ENCODE data around the gene SLC9A2. TPM values are rescaled to one million over a fixed set of nuclear protein-coding genes. Genes with fewer than 3 reads are reported as not detected.

The SLC9A2 gene
- polyA plus RNA-seq, 3 donors: not detected

DNA sequence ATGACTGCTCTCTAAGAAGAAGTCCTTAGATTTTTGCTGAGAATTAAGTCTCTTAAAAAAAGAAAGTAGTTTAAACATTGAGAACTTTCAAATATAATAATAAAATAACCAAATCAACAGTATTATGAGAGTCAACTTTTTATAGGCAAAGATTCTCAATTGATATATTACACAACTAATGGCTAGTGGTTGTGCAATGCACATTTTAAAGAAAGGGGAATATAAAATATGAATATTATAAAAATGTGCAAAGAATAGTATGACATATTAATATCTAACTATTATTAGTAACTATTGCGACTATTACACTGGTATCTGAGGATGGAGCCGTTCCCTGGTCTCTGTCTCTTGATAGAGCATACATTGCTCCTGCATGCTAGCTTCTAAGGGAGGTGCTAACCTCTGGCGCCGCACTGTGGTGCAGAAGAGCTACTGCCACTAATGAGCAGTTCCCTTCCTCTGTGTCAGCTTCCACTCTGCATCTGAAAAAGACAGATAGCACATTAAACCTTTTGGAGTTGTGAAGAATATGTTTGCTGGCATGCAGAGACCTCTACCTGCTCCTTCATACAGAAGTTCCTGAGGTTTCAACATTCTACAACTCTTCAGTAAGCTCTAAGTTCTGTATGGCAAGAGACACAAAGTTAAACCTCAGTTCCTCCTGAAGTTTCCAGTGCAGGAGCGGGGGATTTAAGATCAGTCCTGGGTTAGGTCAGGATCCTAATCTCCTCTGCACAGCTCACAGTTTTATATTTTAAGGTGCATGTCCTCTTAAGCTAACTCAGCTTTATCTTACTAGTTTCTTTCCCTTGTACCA is 3.5 kb upstream of the SLC9A2 start:
- H3K27me3 Mint-ChIP-seq (ENCODE audit: low read depth in 3 of 3): peaks cover 34 to 49% (median 42%) of the 10 kb centered on the region in 3 donors
- peak; percentile 93 for TF ChIP-seq CTCF (IDR thresholded peaks at IDR 0.05)
- H3K36me3 ChIP-seq (replicated peaks in 1 of 2; ENCODE audit: control insufficient read depth in 1 of 2, insufficient read depth in 2 of 2, low read length in 2 of 2): no peaks in the 10 kb centered on the region
- H3K4me3 Mint-ChIP-seq: no peak overlapping the region
- H3K9me3 Mint-ChIP-seq: peaks cover 0 to 13% (median 2%) of the 10 kb centered on the region in 7 donors
- no peaks in the 10 kb centered on the region for H4K20me1 ChIP-seq (ENCODE audit: insufficient read depth, low read length)
- H3K4me2 ChIP-seq (replicated peaks; ENCODE audit: extremely low read depth, low read length, poor library complexity, severe bottlenecking): no peak overlapping the region
- peaks cover 53 to 61% of the 10 kb centered on the region in 2 donors for H3K27me3 ChIP-seq (ENCODE audit: control insufficient read depth in 2 of 2, insufficient read depth in 2 of 2, low read length in 2 of 2)
- no peaks in the 10 kb centered on the region for H3K79me2 ChIP-seq (ENCODE audit: insufficient read depth, low read length)
- peaks cover 0 to 7% of the 10 kb centered on the region in 2 donors for H3K9me3 ChIP-seq (replicated peaks in 1 of 2; ENCODE audit: control insufficient read depth in 1 of 2, insufficient read depth in 1 of 2, low read length in 2 of 2)
- H3K4me1 ChIP-seq (ENCODE audit: control insufficient read depth in 1 of 2, insufficient read depth in 2 of 2, low read length in 2 of 2): peaks cover 12 to 16% of the 10 kb centered on the region in 2 donors
- no peak overlapping the region for H3K9ac ChIP-seq (ENCODE audit: insufficient read depth, low read length, poor library complexity, severe bottlenecking)
- no peak overlapping the region for H2AFZ ChIP-seq (ENCODE audit: insufficient read depth, low read depth, low read length, poor library complexity, severe bottlenecking)
- no peak overlapping the region for H3K4me3 ChIP-seq (replicated peaks in 1 of 3; ENCODE audit: low read depth in 2 of 3, low read length in 3 of 3)
- H3K4me1 Mint-ChIP-seq: peaks cover 14% of the 10 kb centered on the region
- no peak overlapping the region for H3K27ac Mint-ChIP-seq
- peaks cover 0 to 3% of the 10 kb centered on the region in 2 donors for H3K36me3 Mint-ChIP-seq
- no peak overlapping the region for H3K27ac ChIP-seq (ENCODE audit: low read depth in 1 of 2, low read length in 2 of 2)
- intact Hi-C loops (cut with micrococcal nuclease): loop anchor here (5.0 kb wide), 2 partner anchors 94 to 144 kb away; partner anchors contain the start of gene SLC9A4 (in 2 of the 2)
- peak; percentile 44 to 66 (median 65) for DNase-seq
- WGBS (ENCODE audit: insufficient coverage): 17% methylated on average over 1 of the region's 5 CpGs

DNA sequence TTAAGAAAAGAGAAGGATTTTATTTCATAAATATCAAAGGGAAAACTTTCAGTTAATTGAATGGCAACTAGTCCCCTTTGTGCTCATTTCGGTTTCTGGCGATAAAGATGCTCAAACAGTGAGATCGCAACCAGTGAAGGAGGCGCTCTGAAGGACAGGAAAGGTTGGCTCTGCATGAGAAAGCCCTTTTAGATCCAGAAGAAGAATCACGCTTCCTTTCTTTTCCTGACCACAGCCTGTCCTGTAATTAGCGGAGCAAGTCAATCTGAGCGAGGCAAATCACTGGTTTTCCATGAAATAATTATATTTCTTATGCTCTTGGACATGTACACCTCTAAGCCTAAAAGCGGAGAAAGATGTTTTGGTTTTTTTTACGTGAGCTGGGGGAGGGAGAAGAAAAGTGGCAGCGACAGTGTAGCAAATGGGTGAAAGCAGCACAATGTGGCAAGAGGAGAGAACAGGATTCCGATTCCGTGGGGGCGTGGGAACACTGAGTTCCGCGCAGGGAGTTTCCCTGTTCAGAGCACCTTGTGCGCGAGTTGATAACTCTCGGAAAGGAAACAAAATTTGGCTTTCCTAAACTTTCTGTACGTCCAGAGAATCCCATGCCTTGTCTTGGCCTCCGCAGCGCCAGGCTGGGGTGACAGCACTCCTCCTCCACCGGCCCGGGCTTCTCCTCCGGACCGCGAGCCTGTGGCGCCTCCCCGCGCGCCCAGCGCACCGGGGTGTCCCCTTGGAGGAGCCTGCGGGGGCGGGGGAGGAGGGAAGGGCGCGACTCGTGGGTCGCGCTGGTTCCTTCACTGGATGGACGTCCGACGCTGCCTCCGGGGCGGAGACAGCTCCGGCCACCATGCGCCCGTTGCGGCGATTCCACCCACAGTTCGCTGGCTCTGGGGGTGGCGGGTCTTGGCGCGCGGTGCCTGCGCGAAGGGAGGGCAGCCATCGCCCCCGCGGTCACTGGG is 620 bp upstream of the SLC9A2 start:
- no peak for TF ChIP-seq CTCF (IDR thresholded peaks at IDR 0.05)
- Histone ChIP-seq H3K79me2 (ENCODE audit: insufficient read depth, low read length) (no peaks in the 10 kb centered on the region), H2AFZ (ENCODE audit: insufficient read depth, low read depth, low read length, poor library complexity, severe bottlenecking) (no peak overlapping the region), H3K4me3 (replicated peaks in 1 of 3; ENCODE audit: low read depth in 2 of 3, low read length in 3 of 3) (peak overlapping the region in 2 of 3 experiments; percentile 24 to 67), H3K27me3 (ENCODE audit: control insufficient read depth in 2 of 2, insufficient read depth in 2 of 2, low read length in 2 of 2) (peaks cover 72 to 77% of the 10 kb centered on the region in 2 donors), H3K9me3 (replicated peaks in 1 of 2; ENCODE audit: control insufficient read depth in 1 of 2, insufficient read depth in 1 of 2, low read length in 2 of 2) (peaks cover 0 to 7% of the 10 kb centered on the region in 2 donors), H3K4me2 (replicated peaks; ENCODE audit: extremely low read depth, low read length, poor library complexity, severe bottlenecking) (peak overlapping the region; percentile 77), H3K9ac (ENCODE audit: insufficient read depth, low read length, poor library complexity, severe bottlenecking) (no peak overlapping the region), H3K36me3 (replicated peaks in 1 of 2; ENCODE audit: control insufficient read depth in 1 of 2, insufficient read depth in 2 of 2, low read length in 2 of 2) (no peaks in the 10 kb centered on the region), H3K4me1 (ENCODE audit: control insufficient read depth in 1 of 2, insufficient read depth in 2 of 2, low read length in 2 of 2) (peaks cover 12 to 16% of the 10 kb centered on the region in 2 donors), H3K27ac (ENCODE audit: low read depth in 1 of 2, low read length in 2 of 2) (no peak overlapping the region), H4K20me1 (ENCODE audit: insufficient read depth, low read length) (no peaks in the 10 kb centered on the region)
- peak in 1 of 3 donors; percentile 6 for DNase-seq
- Mint-ChIP-seq H3K27ac (no peak overlapping the region), H3K36me3 (peaks cover 0 to 3% of the 10 kb centered on the region in 2 donors), H3K27me3 (ENCODE audit: low read depth in 3 of 3) (peaks cover 44 to 70% (median 47%) of the 10 kb centered on the region in 3 donors), H3K4me3 (peak overlapping the region; percentile 64 to 86), H3K4me1 (peaks cover 14% of the 10 kb centered on the region), H3K9me3 (peaks cover 0 to 14% (median 2%) of the 10 kb centered on the region in 7 donors)
- WGBS (ENCODE audit: insufficient coverage): 6% methylated on average over 42 of the region's 59 CpGs
- intact Hi-C loops (cut with micrococcal nuclease): loop anchor here (5.0 kb wide), 2 partner anchors 96 to 146 kb away; partner anchors contain the start of gene SLC9A4 (in 2 of the 2)
